ENCODE measurements around the gene APLF. TPM values are rescaled to one million over a fixed set of nuclear protein-coding genes. Genes with fewer than 3 reads are reported as not detected.
"Not testable (repeated sequence)": the region's sequence is repeated elsewhere in the genome, so short reads cannot be mapped to it uniquely, and the experiment has no call there.

Gene APLF
- total RNA-seq, 1 donor from 2014 or later, result 11.6 TPM

DNA sequence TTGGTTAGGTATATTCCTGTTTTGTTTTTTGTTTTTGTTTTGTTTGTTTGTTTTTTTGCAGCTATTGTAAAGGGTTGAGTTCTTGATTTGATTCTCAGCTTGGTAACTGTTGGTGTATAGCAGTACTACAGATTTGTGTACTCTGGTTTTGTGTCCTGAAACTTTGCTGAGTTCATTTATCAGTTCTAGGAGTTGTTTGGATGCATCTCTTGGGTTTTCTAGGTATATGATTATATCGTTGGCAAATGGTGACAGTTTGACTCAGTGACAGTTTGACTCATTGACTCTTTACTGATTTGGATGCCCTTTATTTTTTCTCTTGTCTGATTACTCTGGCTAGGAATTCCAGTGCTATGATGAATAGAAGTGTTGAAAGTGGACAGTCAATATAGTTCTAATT, 53.7 kb downstream of the APLF start:
- H3K27me3 Mint-ChIP-seq, result no peaks in the 10 kb centered on the region
- H3K27ac Mint-ChIP-seq, result no peak overlapping the region
- H3K4me3 Mint-ChIP-seq (ENCODE audit: low read depth), result no peak overlapping the region
- TF ChIP-seq, protein P1, sequence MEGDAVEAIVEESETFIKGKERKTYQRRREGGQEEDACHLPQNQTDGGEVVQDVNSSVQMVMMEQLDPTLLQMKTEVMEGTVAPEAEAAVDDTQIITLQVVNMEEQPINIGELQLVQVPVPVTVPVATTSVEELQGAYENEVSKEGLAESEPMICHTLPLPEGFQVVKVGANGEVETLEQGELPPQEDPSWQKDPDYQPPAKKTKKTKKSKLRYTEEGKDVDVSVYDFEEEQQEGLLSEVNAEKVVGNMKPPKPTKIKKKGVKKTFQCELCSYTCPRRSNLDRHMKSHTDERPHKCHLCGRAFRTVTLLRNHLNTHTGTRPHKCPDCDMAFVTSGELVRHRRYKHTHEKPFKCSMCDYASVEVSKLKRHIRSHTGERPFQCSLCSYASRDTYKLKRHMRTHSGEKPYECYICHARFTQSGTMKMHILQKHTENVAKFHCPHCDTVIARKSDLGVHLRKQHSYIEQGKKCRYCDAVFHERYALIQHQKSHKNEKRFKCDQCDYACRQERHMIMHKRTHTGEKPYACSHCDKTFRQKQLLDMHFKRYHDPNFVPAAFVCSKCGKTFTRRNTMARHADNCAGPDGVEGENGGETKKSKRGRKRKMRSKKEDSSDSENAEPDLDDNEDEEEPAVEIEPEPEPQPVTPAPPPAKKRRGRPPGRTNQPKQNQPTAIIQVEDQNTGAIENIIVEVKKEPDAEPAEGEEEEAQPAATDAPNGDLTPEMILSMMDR (IDR thresholded peaks at IDR 0.05; ENCODE audit: unreplicated experiment), result no peak
- H3K4me1 Mint-ChIP-seq (ENCODE audit: low read depth), result no peaks in the 10 kb centered on the region
- H3K9me3 Mint-ChIP-seq (ENCODE audit: low read depth), result no peaks in the 10 kb centered on the region
- peaks cover 7% of the 10 kb centered on the region for H3K36me3 Mint-ChIP-seq (ENCODE audit: insufficient read depth)
- DNase-seq (ENCODE audit: low spot score, unreplicated experiment), result no peak

DNA sequence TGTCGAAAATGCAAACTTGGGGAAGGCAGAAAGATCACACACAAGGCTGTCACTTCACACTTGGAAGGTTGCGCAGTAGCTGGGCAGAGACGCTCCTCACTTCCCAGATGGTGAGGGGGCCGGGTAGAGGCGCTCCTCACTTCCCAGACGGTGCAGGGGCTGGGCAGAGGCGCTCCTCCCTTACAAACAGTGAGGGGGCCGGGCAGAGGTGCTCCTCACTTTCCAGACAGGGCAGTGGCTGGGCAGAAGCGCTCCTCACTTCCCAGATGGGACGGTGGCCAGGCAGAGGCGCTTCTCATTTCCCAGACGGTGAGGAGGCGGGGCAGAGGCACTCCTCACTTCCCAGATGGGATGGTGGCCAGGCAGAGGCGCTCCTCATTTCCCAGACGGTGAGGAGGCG, 59.6 kb downstream of the APLF start:
- DNase-seq (ENCODE audit: low spot score, unreplicated experiment); H3K27ac Mint-ChIP-seq; H3K4me3 Mint-ChIP-seq (ENCODE audit: low read depth); H3K4me1 Mint-ChIP-seq (ENCODE audit: low read depth); H3K9me3 Mint-ChIP-seq (ENCODE audit: low read depth); H3K27me3 Mint-ChIP-seq: not testable (repeated sequence)
- H3K36me3 Mint-ChIP-seq (ENCODE audit: insufficient read depth), result peaks cover 13% of the 10 kb centered on the region

DNA sequence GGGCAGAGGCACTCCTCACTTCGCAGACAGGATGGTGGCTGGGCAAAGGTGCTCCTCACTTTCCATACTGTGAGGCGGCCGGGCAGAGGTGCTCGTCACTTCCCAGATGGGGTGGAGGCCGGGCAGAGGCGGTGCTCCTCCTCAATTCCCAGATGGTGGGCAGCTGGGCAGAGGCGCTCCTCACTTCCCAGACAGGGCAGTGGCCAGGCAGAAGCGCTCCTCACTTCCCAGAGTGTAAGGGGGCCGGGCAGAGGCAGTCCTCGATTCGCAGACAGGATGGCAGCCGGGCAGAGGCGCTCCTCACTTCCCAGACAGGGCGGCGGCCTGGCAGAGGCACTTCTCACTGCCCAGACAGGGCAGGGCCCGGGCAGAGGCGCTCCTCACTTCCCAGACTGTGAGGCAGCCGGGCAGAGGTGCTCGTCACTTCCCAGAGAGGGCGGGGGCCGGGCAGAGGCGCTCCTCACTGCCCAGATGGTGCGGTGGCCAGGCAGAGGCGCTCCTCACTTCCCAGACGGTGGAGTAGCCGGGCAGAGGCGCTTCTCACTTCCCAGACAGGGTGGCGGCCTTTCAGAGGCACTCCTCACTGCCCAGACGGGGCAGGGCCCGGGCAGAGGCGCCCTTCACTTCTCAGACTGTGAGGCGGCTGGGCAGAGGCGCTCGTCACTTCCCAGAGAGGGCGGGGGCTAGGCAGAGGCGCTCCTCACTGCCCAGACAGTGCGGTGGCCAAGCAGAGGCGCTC, 60.1 kb downstream of the APLF start:
- H3K27me3 Mint-ChIP-seq, result not testable (repeated sequence)

DNA sequence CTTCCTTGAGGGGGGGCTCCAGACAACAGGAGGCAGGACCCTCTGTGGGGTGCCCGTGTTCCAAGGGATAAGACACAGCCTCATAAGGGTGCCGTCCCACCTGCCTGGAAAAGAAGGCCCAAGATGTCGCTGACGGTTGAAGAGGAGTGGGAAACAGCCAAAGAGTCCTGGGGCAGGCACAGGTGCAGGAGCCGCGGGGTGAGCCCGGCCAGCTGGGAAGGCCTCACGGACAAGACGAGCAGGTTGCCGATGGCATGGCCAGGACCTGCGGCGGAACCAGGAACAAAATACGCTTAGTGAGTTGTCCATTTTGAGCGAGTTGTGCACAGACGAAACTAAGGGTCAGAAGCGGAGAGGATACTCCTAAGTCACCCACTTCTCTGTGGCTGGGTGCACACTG, 61.8 kb downstream of the APLF start:
- H3K9me3 Mint-ChIP-seq (ENCODE audit: low read depth); H3K4me1 Mint-ChIP-seq (ENCODE audit: low read depth); H3K27ac Mint-ChIP-seq; DNase-seq (ENCODE audit: low spot score, unreplicated experiment); H3K27me3 Mint-ChIP-seq; H3K4me3 Mint-ChIP-seq (ENCODE audit: low read depth): not testable (repeated sequence)
- H3K36me3 Mint-ChIP-seq (ENCODE audit: insufficient read depth), result peaks cover 13% of the 10 kb centered on the region

More for the DNA sequence above, 60.1 kb downstream of the APLF start:
- not testable (repeated sequence) for H3K4me3 Mint-ChIP-seq (ENCODE audit: low read depth); DNase-seq (ENCODE audit: low spot score, unreplicated experiment); H3K9me3 Mint-ChIP-seq (ENCODE audit: low read depth); H3K27ac Mint-ChIP-seq; H3K4me1 Mint-ChIP-seq (ENCODE audit: low read depth)
- H3K36me3 Mint-ChIP-seq (ENCODE audit: insufficient read depth), result peaks cover 13% of the 10 kb centered on the region

DNA sequence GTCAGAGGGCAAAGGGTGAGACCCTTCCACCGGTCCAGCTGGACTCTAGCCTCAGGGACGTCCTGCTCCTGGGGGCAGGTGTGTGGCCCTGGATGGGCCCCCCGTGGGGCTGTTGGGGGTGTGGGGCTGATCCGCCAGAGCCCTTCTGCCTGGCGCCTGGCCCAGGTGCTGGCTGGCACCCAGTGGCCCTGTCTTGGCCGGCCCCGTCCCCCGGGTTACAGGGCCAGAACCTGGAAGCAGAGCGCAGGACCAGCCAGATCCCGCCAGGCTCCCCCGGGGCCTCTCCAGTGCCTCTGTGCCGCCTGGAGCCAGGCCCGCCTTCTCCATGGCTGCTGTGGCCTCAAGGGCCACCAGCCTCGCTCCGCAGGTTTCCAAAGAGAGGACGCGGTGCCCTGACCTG, 62.3 kb downstream of the APLF start:
- not testable (repeated sequence) for H3K27me3 Mint-ChIP-seq; H3K27ac Mint-ChIP-seq; H3K4me3 Mint-ChIP-seq (ENCODE audit: low read depth); H3K4me1 Mint-ChIP-seq (ENCODE audit: low read depth); DNase-seq (ENCODE audit: low spot score, unreplicated experiment); H3K9me3 Mint-ChIP-seq (ENCODE audit: low read depth)
- peaks cover 12% of the 10 kb centered on the region for H3K36me3 Mint-ChIP-seq (ENCODE audit: insufficient read depth)

DNA sequence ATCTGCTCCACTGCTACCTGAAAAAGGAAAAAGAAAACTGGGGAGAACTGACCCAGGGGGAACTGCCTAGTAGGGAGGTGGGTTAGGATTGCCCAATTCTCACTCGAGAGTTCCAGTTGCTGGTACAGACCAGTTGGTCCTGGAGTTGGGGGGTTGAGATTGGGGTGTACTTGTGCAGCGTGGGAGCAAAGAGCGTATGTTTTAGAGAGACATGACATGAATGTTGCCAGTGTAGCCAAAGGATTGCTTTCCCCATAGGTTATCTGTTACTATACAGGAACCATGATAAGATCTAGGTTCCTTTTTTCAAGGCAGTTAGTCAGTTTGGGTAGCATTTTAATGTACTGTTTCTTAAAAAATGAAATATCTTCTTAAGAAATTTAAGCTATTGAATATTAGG, 68.6 kb downstream of the APLF start:
- TF ChIP-seq, protein P1 (IDR thresholded peaks at IDR 0.05; ENCODE audit: unreplicated experiment), result no peak
- DNase-seq (ENCODE audit: low spot score, unreplicated experiment), result no peak
- H3K27me3 Mint-ChIP-seq, result no peaks in the 10 kb centered on the region
- H3K9me3 Mint-ChIP-seq (ENCODE audit: low read depth), result peaks cover 3% of the 10 kb centered on the region
- no peak overlapping the region for H3K27ac Mint-ChIP-seq
- H3K4me3 Mint-ChIP-seq (ENCODE audit: low read depth), result no peak overlapping the region
- H3K36me3 Mint-ChIP-seq (ENCODE audit: insufficient read depth), result peaks cover 3% of the 10 kb centered on the region
- no peaks in the 10 kb centered on the region for H3K4me1 Mint-ChIP-seq (ENCODE audit: low read depth)

DNA sequence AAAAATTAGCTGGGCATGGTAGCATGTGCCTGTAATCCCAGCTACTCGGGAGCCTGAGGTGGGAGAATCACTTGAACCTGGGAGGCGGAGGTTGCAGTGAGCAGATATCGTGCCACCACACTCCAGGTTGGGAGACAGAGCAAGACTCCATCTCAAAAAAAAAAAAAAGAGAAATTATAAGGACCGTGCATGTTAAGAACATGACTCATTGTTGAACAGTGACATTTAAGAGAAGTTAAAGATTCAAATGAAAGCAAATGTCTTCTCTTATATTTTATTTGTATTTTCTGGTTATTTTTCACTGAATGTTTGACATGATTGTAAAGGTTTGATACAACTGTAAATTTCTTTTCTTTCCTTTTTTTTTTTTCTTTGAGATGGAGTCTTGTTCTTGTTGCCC, 69.6 kb downstream of the APLF start:
- Mint-ChIP-seq H3K4me3 (ENCODE audit: low read depth) (no peak overlapping the region), H3K27ac (no peak overlapping the region), H3K9me3 (ENCODE audit: low read depth) (peaks cover 7% of the 10 kb centered on the region), H3K4me1 (ENCODE audit: low read depth) (no peaks in the 10 kb centered on the region), H3K36me3 (ENCODE audit: insufficient read depth) (peaks cover 3% of the 10 kb centered on the region), H3K27me3 (no peaks in the 10 kb centered on the region)
- TF ChIP-seq, protein P1 (IDR thresholded peaks at IDR 0.05; ENCODE audit: unreplicated experiment), result no peak
- DNase-seq (ENCODE audit: low spot score, unreplicated experiment), result no peak
